GM19455 (cell line): ENCODE results near the gene LHFPL2.

ENCODE experiments used
- ATAC-seq: cut with Tn5 transposase; IDR thresholded peaks from one replicate; pipeline ENCODE4 v1.9.1; 2021; ENCODE audit not compliant: unreplicated experiment

LHFPL2 gene

GRCh38 chr5:78526049-78526525, 122.5 kb downstream of the LHFPL2 start:
- ATAC-seq = no peak

- no peak for ATAC-seq
These were observed 125.0 kb downstream of the LHFPL2 start for GRCh38 chr5:78523314-78524193.

- no peak for ATAC-seq
These were observed 125.9 kb downstream of the LHFPL2 start for GRCh38 chr5:78522476-78523260.

GRCh38 chr5:78521455-78521854, 127.1 kb downstream of the LHFPL2 start:
- ATAC-seq = no peak

- no peak for ATAC-seq
These were observed 129.2 kb downstream of the LHFPL2 start for GRCh38 chr5:78519198-78519941.

GRCh38 chr5:78518365-78519197, 130.0 kb downstream of the LHFPL2 start:
- no peak for ATAC-seq

- no peak for ATAC-seq
These were observed 132.9 kb downstream of the LHFPL2 start for GRCh38 chr5:78515670-78516069.

GRCh38 chr5:78514427-78515330, 133.9 kb downstream of the LHFPL2 start:
- no peak for ATAC-seq

GRCh38 chr5:78513441-78513840, 135.1 kb downstream of the LHFPL2 start:
- no peak for ATAC-seq

GRCh38 chr5:78512435-78512834, 136.1 kb downstream of the LHFPL2 start:
- ATAC-seq = no peak

GRCh38 chr5:78511121-78511906, 137.3 kb downstream of the LHFPL2 start:
- no peak for ATAC-seq

- peak; percentile 79 for ATAC-seq
These were observed 138.4 kb downstream of the LHFPL2 start for GRCh38 chr5:78509884-78510769.

- no peak for ATAC-seq
These were observed 139.3 kb downstream of the LHFPL2 start for GRCh38 chr5:78509145-78509865.

- ATAC-seq = no peak
These were observed 140.3 kb downstream of the LHFPL2 start for GRCh38 chr5:78508186-78508765.

- no peak for ATAC-seq
These were observed 141.0 kb downstream of the LHFPL2 start for GRCh38 chr5:78507531-78507930.

- no peak for ATAC-seq
These were observed 142.1 kb downstream of the LHFPL2 start for GRCh38 chr5:78506261-78507024.
